Stimulated activated CD8-positive, alpha-beta memory T cell treated with anti-CD3 and anti-CD28 coated beads, Interleukin-4, amount 100 ng/mL, for 48 hours (primary cell): Measurements from ENCODE around the gene NTN1.

ENCODE experiments used
- DNase-seq: peaks from one replicate; pipeline ENCODE4 v3.0.0-alpha.2; 2020

NTN1 gene

GRCh38 chr17:9038380-9038779 is 17.1 kb downstream of the NTN1 start:
- DNase-seq, result no peak

- no peak for DNase-seq
These were observed 23.6 kb downstream of the NTN1 start for GRCh38 chr17:9044772-9045463.

- no peak for DNase-seq
These were observed 29.6 kb downstream of the NTN1 start for GRCh38 chr17:9050801-9051401.

DNA sequence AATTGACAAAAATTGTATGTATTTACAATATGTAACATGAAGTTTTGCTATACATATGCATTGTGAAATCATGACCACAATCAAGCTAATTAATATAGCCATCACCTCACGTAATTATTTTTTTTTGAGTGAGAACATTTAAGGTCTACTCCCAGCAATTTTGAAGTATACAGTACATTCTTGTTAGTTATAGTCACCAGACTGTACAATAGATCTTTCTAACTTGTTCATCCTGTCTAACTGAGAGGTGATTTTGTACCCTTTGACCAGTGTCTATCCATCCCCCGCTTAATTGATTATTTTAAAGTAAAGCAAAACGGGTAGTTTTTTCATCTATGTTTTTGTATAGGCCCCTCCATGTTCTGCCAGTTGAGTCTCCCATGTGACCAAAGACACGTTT is 30.3 kb downstream of the NTN1 start:
- DNase-seq, result no peak

DNA sequence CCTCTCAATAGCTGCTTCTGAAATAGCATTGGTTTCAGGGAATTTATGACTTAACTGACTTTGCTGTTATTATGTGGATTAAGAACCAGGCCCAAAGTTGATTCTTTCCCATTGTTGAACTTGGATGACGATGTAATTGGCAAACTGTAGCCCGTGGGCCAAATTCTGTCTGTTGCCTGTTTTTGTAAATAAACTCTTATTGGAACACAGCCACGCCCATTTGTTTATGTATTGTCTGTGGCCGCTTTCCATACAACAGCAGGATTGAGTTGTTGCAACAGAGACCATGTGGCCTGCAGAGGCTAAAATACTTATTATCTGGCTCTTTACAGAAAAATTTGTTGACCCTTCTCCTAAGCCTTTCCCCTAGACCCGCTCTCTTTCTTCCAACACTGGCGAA is 31.6 kb downstream of the NTN1 start:
- DNase-seq, result no peak

DNA sequence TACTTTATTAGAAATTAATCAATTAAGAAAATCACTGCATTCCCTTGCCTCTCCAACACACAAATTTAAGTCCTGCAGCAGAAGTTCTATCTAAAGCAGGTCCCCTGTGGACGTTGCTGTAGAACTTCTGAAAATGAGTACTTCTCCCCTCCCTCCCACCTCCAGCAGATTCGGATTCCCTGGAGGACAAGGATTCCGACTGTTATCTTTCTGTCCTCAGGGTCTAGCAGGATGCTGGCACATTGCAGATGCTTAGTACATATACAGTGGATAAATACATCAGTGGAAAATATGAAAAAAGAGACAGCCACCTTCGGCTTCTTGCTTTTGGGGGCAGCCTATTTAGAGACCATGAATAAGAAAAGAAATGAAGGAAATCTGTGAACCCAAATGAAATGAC is 32.1 kb downstream of the NTN1 start:
- no peak for DNase-seq

GRCh38 chr17:9054126-9054975 is 33.0 kb downstream of the NTN1 start:
- no peak for DNase-seq

- no peak for DNase-seq
These were observed 34.0 kb downstream of the NTN1 start for GRCh38 chr17:9055281-9055680.

DNA sequence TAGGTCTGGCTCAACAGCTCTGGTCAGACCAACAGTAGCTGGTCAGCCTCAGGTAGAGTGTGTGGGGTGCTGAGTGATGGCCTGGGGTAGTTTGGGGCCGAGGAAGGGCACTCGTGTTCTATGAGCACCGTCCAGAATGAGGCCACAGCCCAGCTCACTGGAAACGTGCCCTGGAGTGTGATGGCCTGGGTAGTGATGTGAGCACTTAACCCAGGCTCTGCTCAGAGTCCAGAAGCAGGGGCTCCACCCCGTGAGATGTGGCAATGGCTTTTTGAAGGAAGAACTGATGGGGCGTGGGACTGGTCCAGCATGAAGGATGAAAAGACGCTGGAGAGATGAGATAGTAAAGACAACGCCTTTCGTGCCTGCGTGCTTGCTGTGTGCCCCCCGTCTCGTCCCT is 35.3 kb downstream of the NTN1 start:
- no peak for DNase-seq

GRCh38 chr17:9057310-9057709 is 36.0 kb downstream of the NTN1 start:
- DNase-seq, result no peak

GRCh38 chr17:9062399-9062902 is 41.1 kb downstream of the NTN1 start:
- DNase-seq, result no peak

- DNase-seq, result no peak
These were observed 43.1 kb downstream of the NTN1 start for GRCh38 chr17:9064311-9064834.

- DNase-seq, result no peak
These were observed 49.7 kb downstream of the NTN1 start for GRCh38 chr17:9071016-9071415.

DNA sequence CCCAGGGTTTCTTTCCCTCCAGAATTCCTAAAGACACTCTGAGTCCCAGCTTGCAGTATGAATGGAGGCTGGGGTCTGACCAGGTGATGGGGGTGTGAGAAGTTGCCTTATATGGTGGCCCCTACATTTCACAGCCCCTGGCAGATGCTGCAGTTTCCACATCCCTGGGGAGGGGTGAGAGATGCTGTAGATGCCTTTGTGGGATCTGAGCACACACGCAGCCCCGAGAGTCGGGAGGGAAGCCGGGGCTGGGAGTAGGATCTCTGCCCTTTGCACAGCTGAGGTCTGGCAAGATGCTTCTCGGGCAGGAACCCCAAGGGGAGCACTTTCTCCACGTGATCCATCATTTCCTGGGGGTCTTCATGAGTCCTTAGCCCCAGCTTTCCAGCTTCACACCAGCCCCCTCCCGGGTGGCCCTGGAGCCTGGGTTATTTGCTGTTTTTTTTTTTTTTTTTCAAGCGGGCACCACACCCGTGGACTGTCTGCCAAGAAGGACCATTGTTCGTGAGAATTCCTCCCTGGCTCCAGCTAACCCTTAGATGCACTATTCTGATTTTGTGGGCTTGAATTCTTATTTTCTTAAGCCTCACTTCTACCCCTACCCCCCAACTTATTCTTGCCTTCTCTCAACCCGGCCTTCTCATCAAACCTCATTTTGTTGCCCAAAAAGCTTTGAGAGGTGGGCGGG is 50.6 kb downstream of the NTN1 start:
- no peak for DNase-seq

- no peak for DNase-seq
These were observed 51.5 kb downstream of the NTN1 start for GRCh38 chr17:9072696-9073339.

DNA sequence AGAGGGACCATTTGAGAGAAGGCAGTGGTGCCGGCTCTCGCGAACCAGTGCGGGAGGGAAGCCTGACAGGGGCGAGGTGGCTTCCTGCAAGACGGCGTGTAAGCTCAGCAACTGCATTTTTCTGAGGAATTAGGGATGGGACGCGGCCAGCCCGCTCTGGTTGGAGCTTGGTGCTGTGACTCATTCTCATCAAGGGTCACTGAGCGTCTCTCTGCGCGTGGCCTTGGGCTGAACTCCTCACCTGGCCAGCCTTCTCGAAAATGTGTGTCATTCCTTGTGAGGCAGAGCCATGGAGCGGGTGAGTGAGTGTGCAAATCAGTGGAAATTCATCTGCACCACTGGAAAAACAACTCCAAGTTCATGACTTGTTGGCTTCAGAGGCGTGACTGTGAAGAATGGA is 52.8 kb downstream of the NTN1 start:
- DNase-seq, result no peak

DNA sequence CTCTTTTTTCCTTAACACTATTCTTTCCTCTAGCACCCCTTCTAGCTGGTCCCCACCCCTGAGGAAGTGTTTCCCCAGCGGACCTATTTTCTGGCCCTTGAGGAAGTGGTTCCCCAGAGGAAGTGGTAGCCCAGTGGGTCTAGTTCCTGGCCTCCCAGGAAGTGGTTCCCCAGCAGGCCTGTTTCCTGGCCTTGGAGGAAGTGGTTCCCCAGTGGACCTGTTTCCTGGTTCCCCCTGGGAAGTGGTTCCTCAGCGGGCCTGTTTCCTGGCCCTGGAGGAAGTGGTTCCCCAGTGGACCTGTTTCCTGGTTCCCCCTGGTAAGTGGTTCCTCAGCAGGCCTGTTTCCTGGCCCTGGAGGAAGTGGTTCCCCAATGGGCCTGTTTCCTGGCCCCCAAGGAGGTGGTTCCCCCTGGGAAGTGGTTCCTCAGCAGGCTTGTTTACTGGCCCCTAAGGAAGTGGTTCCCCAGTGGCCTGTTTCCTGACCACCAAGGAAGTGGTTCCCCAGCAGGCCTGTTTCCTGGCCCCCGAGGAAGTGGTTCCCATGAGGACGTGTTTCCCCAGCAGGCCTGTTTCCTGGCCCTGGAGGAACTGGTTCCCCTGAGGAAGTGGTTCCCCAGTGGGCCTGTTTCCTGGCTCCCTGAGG is 58.3 kb downstream of the NTN1 start:
- no peak for DNase-seq

GRCh38 chr17:9080296-9080914 is 59.1 kb downstream of the NTN1 start:
- no peak for DNase-seq

DNA sequence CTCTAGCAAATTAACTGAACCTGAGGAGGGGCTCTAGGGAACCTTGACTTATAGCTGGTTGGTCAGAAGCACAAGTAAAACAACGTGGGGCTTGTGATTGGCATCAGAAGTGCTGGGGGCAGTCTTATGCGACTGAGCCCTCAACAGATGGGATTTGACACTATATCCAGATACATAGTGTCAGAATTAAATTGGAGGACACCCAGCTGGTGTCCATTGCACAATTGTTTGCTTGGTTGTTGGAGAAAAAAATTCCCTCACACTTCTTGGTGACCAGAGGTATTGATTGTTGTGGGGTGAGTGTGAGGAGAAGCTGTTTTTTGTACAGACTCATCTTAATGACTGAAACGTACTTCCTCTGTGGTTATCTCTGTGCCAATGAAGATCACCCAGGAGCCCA is 59.7 kb downstream of the NTN1 start:
- DNase-seq, result no peak

- DNase-seq, result no peak
These were observed 65.3 kb downstream of the NTN1 start for GRCh38 chr17:9086577-9086976.

- DNase-seq, result no peak
These were observed 66.6 kb downstream of the NTN1 start for GRCh38 chr17:9087921-9088320.
